Kidney (tissue), 14 donors: ENCODE measurements around the gene HEG1. TPM values are rescaled to one million over a fixed set of nuclear protein-coding genes. Genes with fewer than 3 reads are reported as not detected.

Experiments used
- DNase-seq, 5 donors: peaks; one replicate each; pipeline ENCODE4 v3.0.0-alpha.2; 2013 to 2020
- FAIRE-seq: peaks from 2 replicates; lab custom pipeline; 2012; peaks lifted over from hg19 to GRCh38; lab: Jason Lieb, UNC
- H3K27ac ChIP-seq, 2 donors: one replicate each; pipeline ENCODE4 v1.7.0; 2013; ENCODE audit warnings: low read depth in 2 of 2, low read length in 2 of 2, inconsistent platforms in 1 of 2
- H3K27me3 ChIP-seq: one replicate; pipeline ENCODE4 v1.7.1; 2013; ENCODE audit warnings: low read length, inconsistent platforms; ENCODE audit not compliant: control insufficient read depth, insufficient read depth
- H3K36me3 ChIP-seq, 3 donors: one replicate each; pipeline versions ENCODE4 v1.7.0 to v1.7.1; 2013; ENCODE audit warnings: low read length in 3 of 3, control low read depth in 1 of 3, inconsistent platforms in 1 of 3; ENCODE audit not compliant: insufficient read depth in 3 of 3, control insufficient read depth in 2 of 3
- H3K4me1 ChIP-seq, 3 donors: one replicate each; pipeline versions ENCODE4 v1.7.0 to v1.7.1; 2013; ENCODE audit warnings: low read length in 3 of 3, inconsistent platforms in 1 of 3, low read depth in 1 of 3; ENCODE audit not compliant: control insufficient read depth in 2 of 3, insufficient read depth in 2 of 3
- H3K4me3 ChIP-seq, 3 donors: one replicate each; pipeline versions ENCODE4 v1.7.0 to v1.8.1; 2013; ENCODE audit warnings: low read length in 3 of 3, control low read depth in 1 of 3, inconsistent platforms in 1 of 3
- H3K9ac ChIP-seq, 3 donors: one replicate each; pipeline versions ENCODE4 v1.7.0 to v1.7.1; 2013; ENCODE audit warnings: low read length in 3 of 3, control low read depth in 1 of 3, inconsistent platforms in 1 of 3
- H3K9me3 ChIP-seq, 3 donors: one replicate each; pipeline versions ENCODE4 v1.7.0 to v1.7.1; 2013; ENCODE audit warnings: low read length in 3 of 3, control low read depth in 1 of 3, inconsistent platforms in 1 of 3; ENCODE audit not compliant: control insufficient read depth in 2 of 3, insufficient read depth in 1 of 3
- CTCF ChIP-seq: IDR thresholded peaks from 3 replicates; pipeline ENCODE4 v1.5.1; 2012; ENCODE audit warnings: mild to moderate bottlenecking, moderate library complexity, borderline replicate concordance; ENCODE audit not compliant: insufficient read depth; ENCODE audit errors: extremely low read depth
- intact Hi-C: fragments of 100-400 bp; cut with DNase I; formaldehyde crosslinking; loops from one replicate; pipeline ENCODE4 v1.11.1; 2022
- polyA plus RNA-seq: library from polyadenylated mRNA; stranded (reverse); fragments of 350-450 nt; fragmentation: Illumina TruSeq; extraction: RNeasy Lipid Tissue Mini Kit (QIAGEN cat#74804); gene quantifications from one replicate; pipeline ENCODE4 v1.2.3, GENCODE V29; 2014; ENCODE audit warnings: low read depth, low replicate concordance; ENCODE audit not compliant: insufficient read depth
- total RNA-seq: library from RNA; stranded (reverse); fragmentation: NEBNext Ultra II Directional; extraction: Animal tissue kit (Norgen Biotek cat#: 25700); gene quantifications from one replicate; pipeline ENCODE4 v1.2.1, GENCODE V29; 2021
- donor health status: control.
- donor health status: control.
- donor health status: control.
- donor health status: control.
- donor health status: control.
- donor health status: DM: yes; HTN: yes; CAD: no.
- donor health status: Normal renal cell carcinoma (clear cell type).

The HEG1 gene
- total and polyA plus RNA-seq, 2 donors from 2014 or later: 10.3 to 96.3 TPM

- Histone ChIP-seq H3K4me1 (no peaks in the 10 kb centered on the region), H3K9ac (no peak overlapping the region), H3K36me3 (no peaks in the 10 kb centered on the region), H3K4me3 (no peak overlapping the region), H3K27ac (no peak overlapping the region), H3K27me3 (no peaks in the 10 kb centered on the region), H3K9me3 (no peaks in the 10 kb centered on the region)
- intact Hi-C loops: no loop called here
- TF ChIP-seq CTCF: no peak
- no peak for DNase-seq
- no peak for FAIRE-seq
These were observed 113.2 kb downstream of the HEG1 start for GRCh38 chr3:124942613-124943012.

GRCh38 chr3:124941771-124942170, 114.0 kb downstream of the HEG1 start:
- intact Hi-C loops: no loop called here
- Histone ChIP-seq H3K36me3 (no peaks in the 10 kb centered on the region), H3K4me1 (no peaks in the 10 kb centered on the region), H3K9me3 (no peaks in the 10 kb centered on the region), H3K27ac (no peak overlapping the region), H3K27me3 (no peaks in the 10 kb centered on the region), H3K4me3 (no peak overlapping the region), H3K9ac (no peak overlapping the region)
- DNase-seq (no peak), FAIRE-seq (no peak)
- no peak for TF ChIP-seq CTCF

- Histone ChIP-seq H3K36me3 (no peaks in the 10 kb centered on the region), H3K27ac (no peak overlapping the region), H3K4me3 (no peak overlapping the region), H3K27me3 (no peaks in the 10 kb centered on the region), H3K9ac (no peak overlapping the region), H3K4me1 (no peaks in the 10 kb centered on the region), H3K9me3 (no peaks in the 10 kb centered on the region)
- intact Hi-C loops: no loop called here
- DNase-seq (no peak), FAIRE-seq (no peak)
- TF ChIP-seq CTCF: no peak
These were observed 116.1 kb downstream of the HEG1 start for GRCh38 chr3:124939661-124940060.

- Histone ChIP-seq H3K36me3 (no peaks in the 10 kb centered on the region), H3K9me3 (no peaks in the 10 kb centered on the region), H3K27me3 (no peaks in the 10 kb centered on the region), H3K4me1 (no peaks in the 10 kb centered on the region), H3K9ac (no peak overlapping the region), H3K4me3 (no peak overlapping the region), H3K27ac (no peak overlapping the region)
- DNase-seq (no peak), FAIRE-seq (no peak)
- intact Hi-C loops: no loop called here
- TF ChIP-seq CTCF: no peak
These were observed 116.9 kb downstream of the HEG1 start for GRCh38 chr3:124938896-124939295.
